T-cell (primary cell): ENCODE results near the gene LRP1B. TPM values are rescaled to one million over a fixed set of nuclear protein-coding genes. Genes with fewer than 3 reads are reported as not detected.

ENCODE experiments used
- ATAC-seq, 4 experiments: fragments of 200-7000 bp in 3 of 4; fragments of 150-1000 bp in 1 of 4; cut with Tn5 transposase; replicated peaks in 1 of 4; 1 replicate in 3 of 4; 2 replicates in 1 of 4; pipeline ENCODE4 v1.10.0; 2021; ENCODE audit warnings: moderate library complexity in 3 of 4, mild to moderate bottlenecking in 2 of 4, moderate number of reproducible peaks in 1 of 4
- CTCF ChIA-PET, 2 donors: fragments of 300-600 bp; sonication (Branson Sonifier 250); formaldehyde crosslinking; loops; one replicate each; lab custom pipeline; 2022; ENCODE audit warnings: antibody characterized with exemption in 2 of 2; lab: Charles Lee
- POLR2A ChIA-PET, 2 donors: fragments of 300-600 bp; sonication (Branson Sonifier 250); formaldehyde crosslinking; loops; one replicate each; lab custom pipeline; 2022; ENCODE audit warnings: antibody characterized with exemption in 2 of 2; lab: Charles Lee
- DNase-seq, 35 experiments: peaks; one replicate each; pipeline versions ENCODE4 v3.0.0 to v3.0.0-alpha.2; 2013 to 2023
- H3K27ac ChIP-seq: one replicate; pipeline ENCODE4 v1.5.1; 2013; ENCODE audit warnings: low read length
- H3K27me3 ChIP-seq, 2 experiments: replicated peaks in 1 of 2; 1 replicate in 1 of 2; 2 replicates in 1 of 2; pipeline versions ENCODE4 v1.6.1 to v1.7.0; 2013; ENCODE audit warnings: low read length in 1 of 2, mixed read lengths in 1 of 2; ENCODE audit not compliant: control insufficient read depth in 2 of 2, insufficient read depth in 2 of 2; ENCODE audit errors: extremely low read depth in 1 of 2
- H3K36me3 ChIP-seq, 2 donors: 1 replicate in 1 of 2; 2 replicates in 1 of 2; pipeline versions ENCODE4 v1.6.1 to v1.7.0; 2013; ENCODE audit warnings: low read length in 1 of 2; ENCODE audit not compliant: control insufficient read depth in 2 of 2, insufficient read depth in 1 of 2; ENCODE audit errors: extremely low read depth in 1 of 2
- H3K4me1 ChIP-seq, 2 experiments: 1 replicate in 1 of 2; 2 replicates in 1 of 2; pipeline versions ENCODE4 v1.6.1 to v1.7.0; 2013; ENCODE audit warnings: low read length in 2 of 2, mixed read lengths in 1 of 2; ENCODE audit not compliant: insufficient read depth in 2 of 2, control insufficient read depth in 1 of 2; ENCODE audit errors: extremely low read depth in 1 of 2
- H3K4me3 ChIP-seq, 2 donors: 1 replicate in 1 of 2; 2 replicates in 1 of 2; pipeline versions ENCODE4 v1.5.1 to v1.7.0; 2013; ENCODE audit warnings: mild to moderate bottlenecking in 2 of 2, low read length in 1 of 2, moderate library complexity in 1 of 2; ENCODE audit not compliant: control insufficient read depth in 1 of 2; ENCODE audit errors: extremely low read depth in 1 of 2
- H3K9me3 ChIP-seq: 2 replicates; pipeline ENCODE4 v1.7.0; 2013
- H3K27ac Mint-ChIP-seq, 2 donors: one replicate each; pipeline ENCODE4 v1.8.0; 2020 to 2021; ENCODE audit warnings: mild to moderate bottlenecking in 2 of 2, mixed read lengths in 2 of 2
- H3K27me3 Mint-ChIP-seq, 2 donors: one replicate each; pipeline ENCODE4 v1.8.0; 2021 to 2022; ENCODE audit warnings: mixed read lengths in 2 of 2
- H3K36me3 Mint-ChIP-seq: one replicate; pipeline ENCODE4 v1.8.0; 2021; ENCODE audit warnings: mixed read lengths
- H3K4me1 Mint-ChIP-seq, 3 donors: one replicate each; pipeline ENCODE4 v1.8.0; 2020 to 2022; ENCODE audit warnings: mixed read lengths in 3 of 3, mild to moderate bottlenecking in 1 of 3
- H3K4me3 Mint-ChIP-seq, 3 donors: one replicate each; pipeline ENCODE4 v1.8.0; 2020 to 2022; ENCODE audit warnings: mild to moderate bottlenecking in 3 of 3, mixed read lengths in 3 of 3, moderate library complexity in 3 of 3
- H3K9me3 Mint-ChIP-seq, 3 donors: one replicate each; pipeline ENCODE4 v1.8.0; 2020 to 2022; ENCODE audit warnings: mixed read lengths in 3 of 3
- WGBS: methylation state at CpG from one replicate; pipeline ENCODE4 v1.1.5; 2013; ENCODE audit warnings: missing lambda C conversion rate; ENCODE audit not compliant: insufficient coverage; 5-methylcytosine and 5-hydroxymethylcytosine counted together
- total RNA-seq, 35 experiments: library from RNA in 6 of 35; stranded (reverse) in 6 of 35; fragments of 120-200 nt in 1 of 35; gene quantifications; one replicate each; pipeline versions ENCODE4 v1.2.1 to v1.2.4 and lab custom pipeline; 2013 to 2026

LRP1B gene
- total RNA-seq, 5 donors from 2014 or later (not counting 1 experiment from before 2014, with no cell fraction given), result not detected

DNA sequence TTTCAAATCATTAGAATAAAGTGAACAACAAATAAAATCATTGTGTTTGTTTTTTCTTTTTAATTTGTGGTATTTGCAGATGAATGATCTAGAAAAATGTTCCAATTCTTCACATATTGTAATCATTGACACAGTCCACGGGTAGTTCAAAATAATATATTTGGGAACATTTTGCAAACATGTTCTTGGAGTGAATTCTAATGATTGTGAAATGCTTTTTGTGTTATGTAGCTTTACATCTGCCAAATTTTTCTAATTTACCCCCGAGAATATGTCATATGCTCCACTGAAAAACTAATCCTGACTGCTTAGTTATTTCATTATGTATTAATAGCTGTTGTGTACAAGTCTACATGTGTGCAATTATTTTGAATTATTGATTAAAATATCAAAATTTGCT lies 1882.2 kb downstream of the LRP1B start:
- H3K36me3 ChIP-seq, result no peaks in the 10 kb centered on the region
- no peaks in the 10 kb centered on the region for H3K27me3 ChIP-seq
- H3K36me3 Mint-ChIP-seq, result no peaks in the 10 kb centered on the region
- no peak overlapping the region for H3K4me3 ChIP-seq
- H3K4me3 Mint-ChIP-seq, result no peak overlapping the region
- no peaks in the 10 kb centered on the region for H3K4me1 Mint-ChIP-seq
- H3K27ac Mint-ChIP-seq, result no peak overlapping the region
- H3K9me3 Mint-ChIP-seq, result peaks cover 5 to 12% (median 9%) of the 10 kb centered on the region in 3 donors
- no peak overlapping the region for H3K27ac ChIP-seq
- DNase-seq, result no peak
- WGBS, result no CpG with 5 or more reads among the region's 2 CpGs
- H3K27me3 Mint-ChIP-seq, result no peaks in the 10 kb centered on the region
- POLR2A ChIA-PET, result interaction anchor here in 1 of 2 donors (0.6 kb wide), 1 partner anchor 40 kb away, joined by 8 read pairs; no protein-coding TSS in a partner anchor
- H3K9me3 ChIP-seq, result no peaks in the 10 kb centered on the region
- no peak for ATAC-seq
- no peaks in the 10 kb centered on the region for H3K4me1 ChIP-seq
- CTCF ChIA-PET, result no interaction called here

DNA sequence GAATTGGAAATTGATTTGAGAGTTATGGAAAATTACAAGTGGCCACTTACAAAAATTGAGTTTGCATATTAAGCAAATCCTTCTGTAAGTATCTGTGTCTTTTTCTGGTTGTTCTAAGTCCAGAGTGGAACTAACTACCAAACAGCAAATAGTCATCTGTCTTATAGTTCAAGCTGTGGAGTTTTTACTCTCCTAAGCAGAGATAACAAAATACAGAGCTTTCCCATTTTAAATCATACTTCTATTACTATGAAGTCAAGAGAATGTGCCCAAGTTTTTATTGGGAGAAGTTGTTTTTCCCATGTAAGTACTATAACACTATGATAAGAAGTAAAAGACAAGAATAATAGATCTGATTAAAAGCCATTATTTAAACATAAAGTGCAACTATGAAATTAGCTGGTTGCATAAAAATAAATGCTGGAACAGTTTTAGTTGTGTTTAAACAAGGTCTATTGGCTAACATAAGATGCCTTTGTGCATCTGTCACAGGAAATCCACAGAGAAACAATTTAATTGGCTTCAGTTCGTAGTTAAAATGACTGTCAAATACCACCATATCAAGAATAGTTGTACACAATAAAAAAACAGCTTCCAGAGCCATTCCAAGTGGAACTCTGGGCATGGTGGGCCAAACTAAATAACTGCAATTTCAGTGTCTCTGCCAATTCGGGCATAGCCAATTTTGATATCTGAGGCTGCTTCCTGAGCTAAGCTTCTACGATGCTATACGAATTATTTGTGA lies 1883.2 kb downstream of the LRP1B start:
- Histone ChIP-seq H3K4me3 (no peak overlapping the region), H3K9me3 (no peaks in the 10 kb centered on the region), H3K27me3 (no peaks in the 10 kb centered on the region), H3K36me3 (no peaks in the 10 kb centered on the region), H3K4me1 (no peaks in the 10 kb centered on the region), H3K27ac (no peak overlapping the region)
- Mint-ChIP-seq H3K4me1 (no peaks in the 10 kb centered on the region), H3K4me3 (no peak overlapping the region), H3K27me3 (no peaks in the 10 kb centered on the region), H3K9me3 (peaks cover 12% of the 10 kb centered on the region in 3 donors), H3K36me3 (no peaks in the 10 kb centered on the region), H3K27ac (no peak overlapping the region)
- ChIA-PET CTCF (no interaction called here), POLR2A (no interaction called here)
- ATAC-seq, result no peak
- WGBS, result 57% methylated on average over 1 of the region's 4 CpGs
- no peak for DNase-seq

DNA sequence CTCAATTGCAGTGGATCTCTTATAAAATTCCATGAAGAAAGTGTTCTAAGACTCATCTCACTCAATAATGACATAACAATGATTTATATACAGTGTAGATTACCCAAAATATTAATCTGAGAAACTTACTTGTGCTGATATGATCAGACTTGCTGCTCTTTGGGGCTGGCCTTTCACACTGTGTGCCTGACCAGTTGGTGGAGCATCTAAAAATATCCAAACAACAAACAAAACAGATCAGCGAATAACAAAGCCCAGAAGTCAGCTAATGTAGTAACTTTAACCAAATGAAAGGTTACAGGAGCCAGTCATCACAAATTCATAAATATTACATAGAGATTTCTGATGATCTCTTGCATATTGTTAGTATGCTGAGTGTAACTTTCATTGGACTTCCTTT lies 1883.9 kb downstream of the LRP1B start:
- peaks cover 9 to 15% (median 10%) of the 10 kb centered on the region in 3 donors for H3K9me3 Mint-ChIP-seq
- ChIA-PET POLR2A (no interaction called here), CTCF (no interaction called here)
- Histone ChIP-seq H3K27ac (no peak overlapping the region), H3K4me3 (no peak overlapping the region), H3K27me3 (no peaks in the 10 kb centered on the region), H3K4me1 (no peaks in the 10 kb centered on the region), H3K36me3 (no peaks in the 10 kb centered on the region), H3K9me3 (no peaks in the 10 kb centered on the region)
- H3K27ac Mint-ChIP-seq, result no peak overlapping the region
- WGBS, result no CpG with 5 or more reads among the region's 1 CpG
- no peak for ATAC-seq
- H3K27me3 Mint-ChIP-seq, result no peaks in the 10 kb centered on the region
- no peaks in the 10 kb centered on the region for H3K4me1 Mint-ChIP-seq
- no peak for DNase-seq
- no peak overlapping the region for H3K4me3 Mint-ChIP-seq
- H3K36me3 Mint-ChIP-seq, result no peaks in the 10 kb centered on the region

- Histone ChIP-seq H3K36me3 (no peaks in the 10 kb centered on the region), H3K4me1 (no peaks in the 10 kb centered on the region), H3K27ac (no peak overlapping the region), H3K4me3 (no peak overlapping the region), H3K27me3 (no peaks in the 10 kb centered on the region), H3K9me3 (no peaks in the 10 kb centered on the region)
- no peak for DNase-seq
- ChIA-PET CTCF (no interaction called here), POLR2A (no interaction called here)
- H3K27ac Mint-ChIP-seq, result no peak overlapping the region
- peaks cover 9 to 15% (median 10%) of the 10 kb centered on the region in 3 donors for H3K9me3 Mint-ChIP-seq
- H3K36me3 Mint-ChIP-seq, result no peaks in the 10 kb centered on the region
- H3K4me3 Mint-ChIP-seq, result no peak overlapping the region
- no peaks in the 10 kb centered on the region for H3K4me1 Mint-ChIP-seq
- H3K27me3 Mint-ChIP-seq, result no peaks in the 10 kb centered on the region
- ATAC-seq, result no peak
- no CpG with 5 or more reads among the region's 1 CpG for WGBS
Observed at GRCh38 chr2:140246058-140246457, 1884.8 kb downstream of the LRP1B start.

DNA sequence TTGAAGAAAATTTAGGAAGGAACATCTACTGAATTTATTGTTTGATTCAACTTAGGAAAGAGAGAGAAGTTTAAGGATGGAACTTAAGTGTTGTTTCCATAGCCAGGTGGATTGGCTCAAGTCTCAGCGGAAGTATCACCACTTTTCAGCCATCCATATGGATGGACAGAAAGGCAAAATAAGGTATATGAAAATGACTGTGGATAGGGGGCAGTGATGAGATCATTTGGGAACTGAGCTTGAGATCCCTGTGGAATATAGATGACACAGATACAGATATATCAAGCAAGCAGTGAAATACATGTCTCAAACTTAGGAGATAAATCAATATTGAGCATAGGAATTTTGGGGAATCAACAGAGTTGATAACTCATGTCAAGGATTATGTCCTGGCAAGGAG lies 1887.9 kb downstream of the LRP1B start:
- ChIA-PET CTCF (no interaction called here), POLR2A (no interaction called here)
- ATAC-seq, result no peak
- Histone ChIP-seq H3K36me3 (no peaks in the 10 kb centered on the region), H3K4me1 (no peaks in the 10 kb centered on the region), H3K4me3 (no peak overlapping the region), H3K9me3 (no peaks in the 10 kb centered on the region), H3K27me3 (no peaks in the 10 kb centered on the region), H3K27ac (no peak overlapping the region)
- 86% methylated on average over 1 of the region's 1 CpG for WGBS
- no peak for DNase-seq
- H3K36me3 Mint-ChIP-seq, result no peaks in the 10 kb centered on the region
- no peaks in the 10 kb centered on the region for H3K4me1 Mint-ChIP-seq
- H3K27ac Mint-ChIP-seq, result no peak overlapping the region
- H3K4me3 Mint-ChIP-seq, result no peak overlapping the region
- H3K27me3 Mint-ChIP-seq, result no peaks in the 10 kb centered on the region
- H3K9me3 Mint-ChIP-seq, result peaks cover 6 to 24% (median 14%) of the 10 kb centered on the region in 3 donors

- H3K4me1 Mint-ChIP-seq, result no peaks in the 10 kb centered on the region
- Histone ChIP-seq H3K27ac (no peak overlapping the region), H3K36me3 (no peaks in the 10 kb centered on the region), H3K4me3 (no peak overlapping the region), H3K9me3 (no peaks in the 10 kb centered on the region), H3K27me3 (no peaks in the 10 kb centered on the region), H3K4me1 (no peaks in the 10 kb centered on the region)
- H3K36me3 Mint-ChIP-seq, result no peaks in the 10 kb centered on the region
- no peak overlapping the region for H3K4me3 Mint-ChIP-seq
- H3K27ac Mint-ChIP-seq, result no peak overlapping the region
- DNase-seq, result no peak
- CTCF ChIA-PET, result no interaction called here
- POLR2A ChIA-PET, result no interaction called here
- no CpG with 5 or more reads among the region's 3 CpGs for WGBS
- no peak for ATAC-seq
- H3K9me3 Mint-ChIP-seq, result peaks cover 7 to 12% (median 11%) of the 10 kb centered on the region in 3 donors
- no peaks in the 10 kb centered on the region for H3K27me3 Mint-ChIP-seq
Observed at GRCh38 chr2:140234116-140234515, 1896.7 kb downstream of the LRP1B start.
